MM.1S (cell line): ENCODE results near the gene CELF2.

Experiments
- DNase-seq: peaks from one replicate; pipeline ENCODE4 v3.0.0-alpha.2; 2015
- H2AFZ ChIP-seq: fragments of 300-600 bp; sonication (generic); 2 replicates; pipeline ENCODE4 v1.6.0; 2016; ENCODE audit warnings: antibody characterized with exemption, low read length
- H3F3A ChIP-seq: fragments of 300-600 bp; sonication (generic); 2 replicates; pipeline ENCODE4 v1.6.1; 2016; ENCODE audit warnings: mild to moderate bottlenecking, antibody characterized with exemption, low read length, moderate library complexity, mixed read lengths; ENCODE audit not compliant: insufficient read depth
- H3K27ac ChIP-seq: fragments of 300-600 bp; sonication (generic); 2 replicates; pipeline ENCODE4 v1.5.1; 2016; ENCODE audit warnings: mild to moderate bottlenecking, low read length
- H3K27me3 ChIP-seq: fragments of 300-600 bp; sonication (generic); replicated peaks from 2 replicates; pipeline ENCODE4 v1.6.0; 2016; ENCODE audit warnings: low read length; ENCODE audit not compliant: insufficient read depth
- H3K36me3 ChIP-seq: fragments of 300-600 bp; sonication (generic); replicated peaks from 2 replicates; pipeline ENCODE4 v1.6.1; 2016; ENCODE audit warnings: mild to moderate bottlenecking, low read length, mixed read lengths; ENCODE audit not compliant: insufficient read depth
- H3K4me1 ChIP-seq: fragments of 300-600 bp; sonication (generic); 2 replicates; pipeline ENCODE4 v1.6.1; 2016; ENCODE audit warnings: low read length, mixed read lengths
- H3K4me2 ChIP-seq: fragments of 300-600 bp; sonication (generic); 2 replicates; pipeline ENCODE4 v1.6.0; 2016; ENCODE audit warnings: low read depth, low read length
- H3K4me3 ChIP-seq: fragments of 300-600 bp; sonication (generic); 2 replicates; pipeline ENCODE4 v1.5.1; 2016; ENCODE audit warnings: low read length, mixed read lengths
- H3K79me2 ChIP-seq: fragments of 300-600 bp; sonication (generic); 2 replicates; pipeline ENCODE4 v1.6.1; 2016; ENCODE audit warnings: mixed run types, low read length, mixed read lengths
- H3K9ac ChIP-seq: fragments of 300-600 bp; sonication (generic); 2 replicates; pipeline ENCODE4 v1.6.1; 2016; ENCODE audit warnings: low read length, mixed read lengths
- H3K9me2 ChIP-seq: fragments of 300-600 bp; sonication (generic); replicated peaks from 2 replicates; pipeline ENCODE4 v1.6.1; 2016; ENCODE audit warnings: mild to moderate bottlenecking, low read length, mixed read lengths; ENCODE audit not compliant: insufficient read depth
- H3K9me3 ChIP-seq: fragments of 300-600 bp; sonication (generic); replicated peaks from 2 replicates; pipeline ENCODE4 v1.6.1; 2016; ENCODE audit warnings: mild to moderate bottlenecking, low read length, mixed read lengths; ENCODE audit not compliant: insufficient read depth
- H4K20me1 ChIP-seq: fragments of 300-600 bp; sonication (generic); 2 replicates; pipeline ENCODE4 v1.6.1; 2016; ENCODE audit warnings: mild to moderate bottlenecking, low read length, moderate library complexity, mixed read lengths; ENCODE audit not compliant: insufficient read depth
- EZH2 ChIP-seq: fragments of 300-600 bp; sonication (generic); optimal IDR thresholded peaks from 2 replicates; pipeline ENCODE3; 2017; ENCODE audit warnings: low read depth, mild to moderate bottlenecking, antibody characterized with exemption, low read length, mixed read lengths
- EZH2phosphoT487 ChIP-seq: fragments of 300-600 bp; sonication (generic); IDR thresholded peaks from 2 replicates; pipeline ENCODE4 v1.6.1; 2018; ENCODE audit warnings: antibody characterized with exemption, low read length
- TF ChIP-seq, protein P1 (sequence below): fragments of 300-600 bp; sonication (generic); IDR thresholded peaks from 2 replicates; pipeline ENCODE4 v1.5.1; 2016; ENCODE audit warnings: antibody characterized with exemption, low read length, mixed read lengths

Gene CELF2

DNA sequence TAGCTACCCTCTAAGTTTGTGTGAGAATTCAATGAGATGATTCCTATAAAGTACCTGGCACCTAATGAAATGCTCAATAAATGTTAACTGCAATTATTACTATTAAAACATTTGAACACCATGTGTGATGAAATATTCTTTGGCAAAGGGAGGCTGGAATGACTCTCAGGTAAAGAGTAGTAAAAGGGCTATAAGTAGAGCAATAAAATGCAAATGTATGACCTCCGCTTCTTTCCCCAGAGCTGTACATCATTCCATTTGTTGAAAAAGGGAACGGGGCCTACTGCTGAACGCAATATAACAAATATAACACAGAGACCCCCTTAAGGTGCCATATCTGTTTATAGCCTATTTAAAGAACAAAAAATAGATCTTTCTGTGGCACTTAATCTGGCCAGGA is 27.8 kb downstream of the CELF2 start:
- no peaks in the 10 kb centered on the region for H3K9me3 ChIP-seq
- H3K9ac ChIP-seq: no peak overlapping the region
- H3K36me3 ChIP-seq: no peaks in the 10 kb centered on the region
- H3K27me3 ChIP-seq: no peaks in the 10 kb centered on the region
- DNase-seq: no peak
- H2AFZ ChIP-seq: no peak overlapping the region
- no peaks in the 10 kb centered on the region for H3F3A ChIP-seq
- no peaks in the 10 kb centered on the region for H3K9me2 ChIP-seq
- TF ChIP-seq, protein P1, sequence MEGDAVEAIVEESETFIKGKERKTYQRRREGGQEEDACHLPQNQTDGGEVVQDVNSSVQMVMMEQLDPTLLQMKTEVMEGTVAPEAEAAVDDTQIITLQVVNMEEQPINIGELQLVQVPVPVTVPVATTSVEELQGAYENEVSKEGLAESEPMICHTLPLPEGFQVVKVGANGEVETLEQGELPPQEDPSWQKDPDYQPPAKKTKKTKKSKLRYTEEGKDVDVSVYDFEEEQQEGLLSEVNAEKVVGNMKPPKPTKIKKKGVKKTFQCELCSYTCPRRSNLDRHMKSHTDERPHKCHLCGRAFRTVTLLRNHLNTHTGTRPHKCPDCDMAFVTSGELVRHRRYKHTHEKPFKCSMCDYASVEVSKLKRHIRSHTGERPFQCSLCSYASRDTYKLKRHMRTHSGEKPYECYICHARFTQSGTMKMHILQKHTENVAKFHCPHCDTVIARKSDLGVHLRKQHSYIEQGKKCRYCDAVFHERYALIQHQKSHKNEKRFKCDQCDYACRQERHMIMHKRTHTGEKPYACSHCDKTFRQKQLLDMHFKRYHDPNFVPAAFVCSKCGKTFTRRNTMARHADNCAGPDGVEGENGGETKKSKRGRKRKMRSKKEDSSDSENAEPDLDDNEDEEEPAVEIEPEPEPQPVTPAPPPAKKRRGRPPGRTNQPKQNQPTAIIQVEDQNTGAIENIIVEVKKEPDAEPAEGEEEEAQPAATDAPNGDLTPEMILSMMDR: no peak
- TF ChIP-seq EZH2 (no peak), EZH2phosphoT487 (no peak)
- H3K27ac ChIP-seq: no peak overlapping the region
- no peaks in the 10 kb centered on the region for H4K20me1 ChIP-seq
- no peak overlapping the region for H3K4me2 ChIP-seq
- H3K4me1 ChIP-seq: no peaks in the 10 kb centered on the region
- no peak overlapping the region for H3K4me3 ChIP-seq
- H3K79me2 ChIP-seq: peaks cover 99% of the 10 kb centered on the region

DNA sequence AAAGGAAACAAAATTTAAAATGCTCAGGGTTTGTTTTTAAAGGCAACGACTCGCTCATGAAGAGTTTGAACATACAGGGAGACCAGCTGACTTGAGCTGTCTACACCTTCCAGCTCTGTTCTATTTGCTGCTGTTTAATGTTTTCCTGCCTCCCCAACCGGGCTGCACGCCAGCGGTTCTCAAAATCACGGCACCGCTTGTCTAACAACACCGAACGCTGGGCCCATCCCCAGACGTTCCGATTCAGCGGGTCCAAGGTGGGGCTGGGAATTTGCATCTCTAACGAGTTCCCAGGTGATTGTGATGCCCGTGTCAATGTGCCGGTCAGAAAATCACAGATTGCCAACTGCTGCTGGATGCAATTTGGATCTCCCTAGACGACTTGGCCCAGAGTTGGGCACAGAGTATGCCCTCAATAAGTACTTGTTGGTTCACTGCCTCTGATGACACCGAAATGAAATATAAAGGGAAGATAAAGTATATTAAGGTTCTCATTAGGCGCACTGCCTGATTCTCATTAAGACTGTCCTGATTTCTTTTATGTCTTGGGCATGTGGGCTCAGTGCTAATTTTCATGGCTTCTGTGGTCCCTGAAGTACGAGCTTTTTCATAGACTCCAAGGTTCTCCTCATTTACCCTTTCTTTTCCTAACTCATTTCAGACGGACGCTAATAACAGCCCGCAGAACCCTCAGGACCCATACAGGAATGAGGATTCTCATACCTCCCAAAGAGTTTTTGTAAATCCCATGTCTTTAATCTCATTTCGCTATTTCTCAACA is 28.5 kb downstream of the CELF2 start:
- H2AFZ ChIP-seq: no peak overlapping the region
- TF ChIP-seq, protein P1: no peak
- TF ChIP-seq EZH2phosphoT487 (no peak), EZH2 (no peak)
- H3K27ac ChIP-seq: no peak overlapping the region
- H3K4me3 ChIP-seq: no peak overlapping the region
- no peak overlapping the region for H3K4me2 ChIP-seq
- H3K36me3 ChIP-seq: no peaks in the 10 kb centered on the region
- H4K20me1 ChIP-seq: no peaks in the 10 kb centered on the region
- H3K9ac ChIP-seq: no peak overlapping the region
- H3K9me3 ChIP-seq: no peaks in the 10 kb centered on the region
- H3K27me3 ChIP-seq: no peaks in the 10 kb centered on the region
- H3K9me2 ChIP-seq: no peaks in the 10 kb centered on the region
- no peaks in the 10 kb centered on the region for H3K4me1 ChIP-seq
- DNase-seq: no peak
- no peaks in the 10 kb centered on the region for H3F3A ChIP-seq
- peaks cover 99% of the 10 kb centered on the region for H3K79me2 ChIP-seq

DNA sequence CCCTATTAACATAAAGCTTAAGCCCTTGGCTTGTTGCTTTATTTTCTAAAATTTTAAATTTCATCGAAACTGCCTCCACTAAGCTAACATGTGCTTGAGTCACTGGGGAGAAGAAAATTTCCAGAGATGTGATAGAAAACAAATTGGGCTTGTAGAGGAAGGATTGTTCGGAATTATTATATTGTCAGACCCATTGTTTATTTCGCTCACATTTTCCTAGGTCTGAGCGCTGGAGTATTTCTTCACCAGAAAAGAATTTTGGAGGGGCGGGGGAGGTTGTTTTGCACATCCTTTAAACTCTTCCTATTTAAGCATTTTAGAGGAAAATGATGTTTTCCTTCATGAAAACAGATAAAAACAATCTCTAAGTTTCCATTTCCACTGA is 29.1 kb downstream of the CELF2 start:
- H3F3A ChIP-seq: no peaks in the 10 kb centered on the region
- no peaks in the 10 kb centered on the region for H3K36me3 ChIP-seq
- H2AFZ ChIP-seq: no peak overlapping the region
- H3K79me2 ChIP-seq: peaks cover 99% of the 10 kb centered on the region
- no peaks in the 10 kb centered on the region for H4K20me1 ChIP-seq
- H3K9me2 ChIP-seq: no peaks in the 10 kb centered on the region
- H3K27me3 ChIP-seq: no peaks in the 10 kb centered on the region
- no peak for DNase-seq
- no peaks in the 10 kb centered on the region for H3K9me3 ChIP-seq
- TF ChIP-seq, protein P1: no peak
- TF ChIP-seq EZH2phosphoT487: no peak
- TF ChIP-seq EZH2: no peak
- no peak overlapping the region for H3K4me3 ChIP-seq
- H3K9ac ChIP-seq: no peak overlapping the region
- no peaks in the 10 kb centered on the region for H3K4me1 ChIP-seq
- no peak overlapping the region for H3K27ac ChIP-seq
- H3K4me2 ChIP-seq: no peak overlapping the region
